ENCODE results near the gene GNAQ. TPM values are rescaled to one million over a fixed set of nuclear protein-coding genes. Genes with fewer than 3 reads are reported as not detected.

The GNAQ gene
- total and polyA plus RNA-seq, 2 of the 4 experiments (the other 2 are of a cell fraction) = 23.1 to 50.7 TPM

DNA sequence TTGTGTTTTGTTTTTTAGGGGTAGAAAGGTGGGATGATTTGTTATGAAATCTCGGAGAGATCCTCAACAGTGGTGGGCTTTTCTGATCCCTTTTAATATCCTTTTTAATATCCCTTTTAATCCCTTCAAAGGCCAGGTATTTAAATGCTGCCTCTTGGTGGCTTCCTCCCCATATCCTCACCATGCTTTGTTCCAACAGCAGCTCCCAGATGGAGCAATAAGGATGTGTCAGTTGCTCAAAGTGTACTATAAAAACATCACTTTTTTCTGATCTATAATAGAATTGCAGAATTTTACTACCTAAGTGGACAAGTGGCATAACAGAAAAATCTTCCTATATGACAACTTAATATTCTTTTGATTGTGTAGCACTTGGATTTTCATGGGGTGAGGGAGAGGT lies 160.1 kb downstream of the GNAQ start:
- DNase-seq (no peak), ATAC-seq (ENCODE audit: low read depth) (no peak)
- H3K9me3 ChIP-seq (ENCODE audit: control insufficient read depth, insufficient read depth, low read length) = no peaks in the 10 kb centered on the region
- CTCF ChIA-PET = interaction anchor here (0.5 kb wide), 1 partner anchor 531 kb away, joined by 3 read pairs; no protein-coding TSS in a partner anchor
- dilution Hi-C loops (cut with HindIII; ENCODE audit: low sequenced_read_pairs, unreplicated experiment) = no loop called here
- H3K27me3 ChIP-seq (ENCODE audit: control insufficient read depth, insufficient read depth, low read length) = no peaks in the 10 kb centered on the region
- peaks cover 5% of the 10 kb centered on the region; the same call in 1 of the 2 replicates for H3K4me1 ChIP-seq (ENCODE audit: control insufficient read depth, insufficient read depth, low read length)
- H3K18ac ChIP-seq (ENCODE audit: low read depth, low read length) = no peak overlapping the region
- no CpG with 5 or more reads among the region's 1 CpG for WGBS, 2 experiments (ENCODE audit: extremely low coverage in 2 of 2, insufficient read length in 1 of 2)
- peaks cover 3% of the 10 kb centered on the region; the same call in 1 of the 2 replicates for H4K20me1 ChIP-seq (ENCODE audit: insufficient read depth, low read length)
- H3K27ac ChIP-seq (ENCODE audit: insufficient read depth, low read length) = no peak overlapping the region
- no peak overlapping the region for H4K91ac ChIP-seq (ENCODE audit: insufficient read depth, low read depth, low read length)
- TF ChIP-seq, protein P1, sequence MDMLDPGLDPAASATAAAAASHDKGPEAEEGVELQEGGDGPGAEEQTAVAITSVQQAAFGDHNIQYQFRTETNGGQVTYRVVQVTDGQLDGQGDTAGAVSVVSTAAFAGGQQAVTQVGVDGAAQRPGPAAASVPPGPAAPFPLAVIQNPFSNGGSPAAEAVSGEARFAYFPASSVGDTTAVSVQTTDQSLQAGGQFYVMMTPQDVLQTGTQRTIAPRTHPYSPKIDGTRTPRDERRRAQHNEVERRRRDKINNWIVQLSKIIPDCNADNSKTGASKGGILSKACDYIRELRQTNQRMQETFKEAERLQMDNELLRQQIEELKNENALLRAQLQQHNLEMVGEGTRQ (IDR thresholded peaks at IDR 0.05; ENCODE audit: low read depth, low read length) = no peak
- no peak for TF ChIP-seq RCOR1 (IDR thresholded peaks at IDR 0.05; ENCODE audit: insufficient replicate concordance, low read length)
- no peak for TF ChIP-seq NFE2L2 (IDR thresholded peaks at IDR 0.05; ENCODE audit: low read depth, low read length)
- no peak for TF ChIP-seq RFX5 (IDR thresholded peaks at IDR 0.05; ENCODE audit: low read depth, low read length)
- TF ChIP-seq RAD21 (IDR thresholded peaks at IDR 0.05; ENCODE audit: low read length) = no peak
- TF ChIP-seq MXI1 (IDR thresholded peaks at IDR 0.05; ENCODE audit: borderline replicate concordance, low read depth, low read length) = no peak
- no peak for TF ChIP-seq SMC3 (IDR thresholded peaks at IDR 0.05; ENCODE audit: low read depth, low read length)
- TF ChIP-seq CHD1 (IDR thresholded peaks at IDR 0.05; ENCODE audit: low read depth, low read length) = no peak
- TF ChIP-seq, protein P2, sequence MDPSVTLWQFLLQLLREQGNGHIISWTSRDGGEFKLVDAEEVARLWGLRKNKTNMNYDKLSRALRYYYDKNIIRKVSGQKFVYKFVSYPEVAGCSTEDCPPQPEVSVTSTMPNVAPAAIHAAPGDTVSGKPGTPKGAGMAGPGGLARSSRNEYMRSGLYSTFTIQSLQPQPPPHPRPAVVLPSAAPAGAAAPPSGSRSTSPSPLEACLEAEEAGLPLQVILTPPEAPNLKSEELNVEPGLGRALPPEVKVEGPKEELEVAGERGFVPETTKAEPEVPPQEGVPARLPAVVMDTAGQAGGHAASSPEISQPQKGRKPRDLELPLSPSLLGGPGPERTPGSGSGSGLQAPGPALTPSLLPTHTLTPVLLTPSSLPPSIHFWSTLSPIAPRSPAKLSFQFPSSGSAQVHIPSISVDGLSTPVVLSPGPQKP (IDR thresholded peaks at IDR 0.05; ENCODE audit: borderline replicate concordance, low read depth, low read length) = no peak
- no peak for TF ChIP-seq POLR2A (IDR thresholded peaks at IDR 0.05; ENCODE audit: low read depth, low read length)
- TF ChIP-seq, protein P3, sequence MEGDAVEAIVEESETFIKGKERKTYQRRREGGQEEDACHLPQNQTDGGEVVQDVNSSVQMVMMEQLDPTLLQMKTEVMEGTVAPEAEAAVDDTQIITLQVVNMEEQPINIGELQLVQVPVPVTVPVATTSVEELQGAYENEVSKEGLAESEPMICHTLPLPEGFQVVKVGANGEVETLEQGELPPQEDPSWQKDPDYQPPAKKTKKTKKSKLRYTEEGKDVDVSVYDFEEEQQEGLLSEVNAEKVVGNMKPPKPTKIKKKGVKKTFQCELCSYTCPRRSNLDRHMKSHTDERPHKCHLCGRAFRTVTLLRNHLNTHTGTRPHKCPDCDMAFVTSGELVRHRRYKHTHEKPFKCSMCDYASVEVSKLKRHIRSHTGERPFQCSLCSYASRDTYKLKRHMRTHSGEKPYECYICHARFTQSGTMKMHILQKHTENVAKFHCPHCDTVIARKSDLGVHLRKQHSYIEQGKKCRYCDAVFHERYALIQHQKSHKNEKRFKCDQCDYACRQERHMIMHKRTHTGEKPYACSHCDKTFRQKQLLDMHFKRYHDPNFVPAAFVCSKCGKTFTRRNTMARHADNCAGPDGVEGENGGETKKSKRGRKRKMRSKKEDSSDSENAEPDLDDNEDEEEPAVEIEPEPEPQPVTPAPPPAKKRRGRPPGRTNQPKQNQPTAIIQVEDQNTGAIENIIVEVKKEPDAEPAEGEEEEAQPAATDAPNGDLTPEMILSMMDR (conservative IDR thresholded peaks at IDR 0.05; ENCODE audit: low read depth, low read length) = no peak
- in situ Hi-C loops (cut with MboI; ENCODE audit: low sequenced_read_pairs) = no loop called here
- H2AFZ ChIP-seq (replicated peaks; ENCODE audit: low read length, poor library complexity) = no peak overlapping the region
- H3K23ac ChIP-seq (ENCODE audit: low read depth, low read length) = no peak overlapping the region
- H2AK5ac ChIP-seq (ENCODE audit: low read depth, low read length) = no peak overlapping the region
- H2BK15ac ChIP-seq (ENCODE audit: low read depth, low read length) = no peak overlapping the region
- H3K79me1 ChIP-seq (ENCODE audit: low read depth in 1 of 2, low read length in 2 of 2) = peaks cover 24% of the 10 kb centered on the region in 2 experiments; a peak in 3 of 4 replicates
- H2AK9ac ChIP-seq (replicated peaks; ENCODE audit: low read depth, low read length, poor library complexity) = no peak overlapping the region
- intact Hi-C loops (cut with micrococcal nuclease) = no loop called here
- no peak overlapping the region for H3K9ac ChIP-seq (ENCODE audit: low read depth, low read length)
- POLR2A ChIA-PET (ENCODE audit: unreplicated experiment) = no interaction called here
- no peak overlapping the region for H3K4me2 ChIP-seq (ENCODE audit: low read depth, low read length)
- no peak overlapping the region for H3K4me3 ChIP-seq (ENCODE audit: insufficient read depth, low read depth, low read length)
- no peak overlapping the region for H3K14ac ChIP-seq (replicated peaks; ENCODE audit: low read depth, low read length)
- no peak overlapping the region for H2BK20ac ChIP-seq (ENCODE audit: low read depth, low read length)
- H3K9me1 ChIP-seq (ENCODE audit: insufficient read depth, low read length) = no peaks in the 10 kb centered on the region
- H3K56ac ChIP-seq (ENCODE audit: extremely low read depth, insufficient read depth, low read length) = no peak overlapping the region
- no peak overlapping the region for H3K4ac ChIP-seq (ENCODE audit: low read depth, low read length)
- H2BK5ac ChIP-seq (ENCODE audit: low read depth, low read length, poor library complexity, severe bottlenecking) = no peak overlapping the region
- no peak overlapping the region for H4K8ac ChIP-seq (ENCODE audit: low read depth in 2 of 2, low read length in 2 of 2)
- no peak overlapping the region for H2BK120ac ChIP-seq (ENCODE audit: low read depth, low read length)
- no peaks in the 10 kb centered on the region for H3K36me3 ChIP-seq (ENCODE audit: control insufficient read depth, insufficient read depth, low read length)
- H4K5ac ChIP-seq (ENCODE audit: low read depth, low read length) = no peak overlapping the region
- BruUV-seq (replicated peaks) = no TSS peak

Measured in IMR-90 (cell line).